OCI-LY7 (cell line): ENCODE data around the gene AFMID.
"Not testable (repeated sequence)": the region's sequence is repeated elsewhere in the genome, so short reads cannot be mapped to it uniquely, and the experiment has no call there.

Experiments
- CTCF ChIP-seq: fragments of 200-600 bp; sonication (generic); conservative IDR thresholded peaks from 2 replicates; pipeline ENCODE4 v1.5.1; 2014; ENCODE audit warnings: mild to moderate bottlenecking, antibody characterized with exemption, low read length, moderate library complexity, mixed read lengths
- EZH2phosphoT487 ChIP-seq: fragments of 200-600 bp; sonication (generic); IDR thresholded peaks from 2 replicates; pipeline ENCODE4 v1.6.1; 2018; ENCODE audit warnings: low read depth, borderline replicate concordance, mild to moderate bottlenecking, mixed run types, antibody characterized with exemption, low read length, moderate library complexity, mixed read lengths

- TF ChIP-seq EZH2phosphoT487, CTCF: not testable (repeated sequence)
These were observed 47.3 kb upstream of the AFMID start for GRCh38 chr17:78139861-78140168.
